ENCODE results near the gene HACE1.

HACE1 gene

DNA sequence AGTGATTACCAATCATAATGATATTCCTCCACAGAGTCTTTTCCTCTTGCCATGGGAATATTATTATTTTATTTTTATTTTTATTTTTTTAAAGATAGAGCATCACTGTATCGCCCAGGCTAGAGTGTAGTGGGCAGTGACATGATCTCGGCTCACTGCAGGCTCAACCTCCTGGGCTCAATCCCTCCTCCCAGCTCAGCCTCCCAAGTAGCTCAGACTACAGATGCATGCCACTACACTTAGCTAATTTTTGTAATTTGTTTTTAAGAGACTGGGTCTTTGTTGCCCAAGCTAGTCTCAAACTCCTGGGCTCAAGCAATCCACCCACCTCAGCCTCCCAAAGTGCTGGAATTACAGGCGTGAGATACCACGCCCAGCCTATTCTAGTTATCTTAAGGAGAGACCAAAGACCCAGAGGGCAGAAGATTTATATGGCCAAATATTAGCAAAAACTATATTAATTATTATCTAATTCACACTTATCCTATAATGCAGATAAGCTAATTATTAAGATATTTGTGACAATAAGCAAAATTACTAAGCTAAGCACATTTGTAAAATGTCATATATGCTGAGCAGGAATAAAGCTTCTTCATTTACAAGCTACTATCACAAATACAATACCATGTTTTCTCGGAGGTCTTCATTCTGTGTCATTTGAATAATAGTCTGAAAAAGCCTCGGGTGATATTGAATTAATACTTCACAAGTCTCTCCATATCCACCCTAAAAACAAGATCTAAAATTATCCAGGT lies 63.5 kb downstream of the HACE1 start:
- DNase-seq (no peak), ATAC-seq (ENCODE audit: insufficient read depth, low read depth) (no peak)
- H3K4me1 ChIP-seq (ENCODE audit: insufficient read depth, low read length), result no peaks in the 10 kb centered on the region
- H3K9me3 ChIP-seq (ENCODE audit: insufficient read depth, low read length, severe bottlenecking), result no peaks in the 10 kb centered on the region
- H3K79me2 ChIP-seq (ENCODE audit: insufficient read depth, low read length), result peaks cover 22% of the 10 kb centered on the region
- no peak overlapping the region for H2AFZ ChIP-seq (ENCODE audit: low read depth, low read length)
- peaks cover 53% of the 10 kb centered on the region for H3K36me3 ChIP-seq (ENCODE audit: insufficient read depth, low read length)
- H3K4me3 ChIP-seq (ENCODE audit: low read depth in 1 of 2, low read length in 2 of 2), result no peak overlapping the region
- H3K27ac ChIP-seq (ENCODE audit: low read length), result no peak overlapping the region
- TF ChIP-seq EZH2 (IDR thresholded peaks at IDR 0.05; ENCODE audit: borderline replicate concordance, low read depth, low read length, severe bottlenecking), result no peak
- TF ChIP-seq, protein P1, sequence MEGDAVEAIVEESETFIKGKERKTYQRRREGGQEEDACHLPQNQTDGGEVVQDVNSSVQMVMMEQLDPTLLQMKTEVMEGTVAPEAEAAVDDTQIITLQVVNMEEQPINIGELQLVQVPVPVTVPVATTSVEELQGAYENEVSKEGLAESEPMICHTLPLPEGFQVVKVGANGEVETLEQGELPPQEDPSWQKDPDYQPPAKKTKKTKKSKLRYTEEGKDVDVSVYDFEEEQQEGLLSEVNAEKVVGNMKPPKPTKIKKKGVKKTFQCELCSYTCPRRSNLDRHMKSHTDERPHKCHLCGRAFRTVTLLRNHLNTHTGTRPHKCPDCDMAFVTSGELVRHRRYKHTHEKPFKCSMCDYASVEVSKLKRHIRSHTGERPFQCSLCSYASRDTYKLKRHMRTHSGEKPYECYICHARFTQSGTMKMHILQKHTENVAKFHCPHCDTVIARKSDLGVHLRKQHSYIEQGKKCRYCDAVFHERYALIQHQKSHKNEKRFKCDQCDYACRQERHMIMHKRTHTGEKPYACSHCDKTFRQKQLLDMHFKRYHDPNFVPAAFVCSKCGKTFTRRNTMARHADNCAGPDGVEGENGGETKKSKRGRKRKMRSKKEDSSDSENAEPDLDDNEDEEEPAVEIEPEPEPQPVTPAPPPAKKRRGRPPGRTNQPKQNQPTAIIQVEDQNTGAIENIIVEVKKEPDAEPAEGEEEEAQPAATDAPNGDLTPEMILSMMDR (IDR thresholded peaks at IDR 0.05; ENCODE audit: borderline replicate concordance, extremely low read depth, low read length, poor library complexity, severe bottlenecking), result no peak
- H3K27me3 ChIP-seq (ENCODE audit: insufficient read depth, low read length, poor library complexity), result no peaks in the 10 kb centered on the region
- no peak overlapping the region for H3K4me2 ChIP-seq (ENCODE audit: insufficient read depth, low read length)
- no peaks in the 10 kb centered on the region for H4K20me1 ChIP-seq (ENCODE audit: insufficient read depth, low read length)
- H3K9ac ChIP-seq (ENCODE audit: low read depth, low read length), result no peak overlapping the region

DNA sequence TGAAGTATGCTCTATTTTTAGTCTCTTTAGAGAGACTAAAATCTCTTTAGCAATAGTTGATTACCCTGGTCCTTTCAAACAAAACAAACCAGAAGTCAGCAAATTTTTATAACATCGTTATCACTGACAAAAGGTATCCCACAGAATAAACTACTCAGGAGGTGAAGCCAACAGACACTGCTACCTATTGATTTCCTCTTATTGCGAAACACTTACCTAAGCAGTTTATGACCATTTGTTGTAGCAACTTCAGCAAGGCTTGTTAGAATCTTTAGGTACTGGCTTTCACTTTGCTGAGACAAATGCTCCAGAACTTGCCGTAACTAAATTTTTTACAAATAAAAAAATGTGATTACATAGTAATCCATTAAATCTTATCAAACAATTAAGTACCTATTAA lies 64.4 kb downstream of the HACE1 start:
- Histone ChIP-seq H3K4me1 (ENCODE audit: insufficient read depth, low read length) (peaks cover 2% of the 10 kb centered on the region), H4K20me1 (ENCODE audit: insufficient read depth, low read length) (no peaks in the 10 kb centered on the region), H3K4me3 (ENCODE audit: low read depth in 1 of 2, low read length in 2 of 2) (no peak overlapping the region), H3K9me3 (ENCODE audit: insufficient read depth, low read length, severe bottlenecking) (no peaks in the 10 kb centered on the region), H3K27ac (ENCODE audit: low read length) (no peak overlapping the region), H2AFZ (ENCODE audit: low read depth, low read length) (no peak overlapping the region), H3K4me2 (ENCODE audit: insufficient read depth, low read length) (no peak overlapping the region), H3K79me2 (ENCODE audit: insufficient read depth, low read length) (peaks cover 20% of the 10 kb centered on the region), H3K27me3 (ENCODE audit: insufficient read depth, low read length, poor library complexity) (no peaks in the 10 kb centered on the region), H3K36me3 (ENCODE audit: insufficient read depth, low read length) (peaks cover 60% of the 10 kb centered on the region), H3K9ac (ENCODE audit: low read depth, low read length) (no peak overlapping the region)
- TF ChIP-seq, protein P1 (IDR thresholded peaks at IDR 0.05; ENCODE audit: borderline replicate concordance, extremely low read depth, low read length, poor library complexity, severe bottlenecking), result no peak
- no peak for TF ChIP-seq EZH2 (IDR thresholded peaks at IDR 0.05; ENCODE audit: borderline replicate concordance, low read depth, low read length, severe bottlenecking)
- ATAC-seq (ENCODE audit: insufficient read depth, low read depth) (no peak), DNase-seq (no peak)

- H3K4me2 ChIP-seq (ENCODE audit: insufficient read depth, low read length), result peak overlapping the region; percentile 33; the same call in 1 of the 2 replicates
- H2AFZ ChIP-seq (ENCODE audit: low read depth, low read length), result no peak overlapping the region; the same call in 1 of the 2 replicates
- peaks cover 61% of the 10 kb centered on the region for H3K36me3 ChIP-seq (ENCODE audit: insufficient read depth, low read length)
- H3K27me3 ChIP-seq (ENCODE audit: insufficient read depth, low read length, poor library complexity), result no peaks in the 10 kb centered on the region
- DNase-seq (no peak), ATAC-seq (ENCODE audit: insufficient read depth, low read depth) (peak; percentile 85)
- peak overlapping the region; percentile 71 for H3K27ac ChIP-seq (ENCODE audit: low read length)
- no peak overlapping the region for H3K9ac ChIP-seq (ENCODE audit: low read depth, low read length)
- no peak overlapping the region for H3K4me3 ChIP-seq (ENCODE audit: low read depth in 1 of 2, low read length in 2 of 2)
- H4K20me1 ChIP-seq (ENCODE audit: insufficient read depth, low read length), result no peaks in the 10 kb centered on the region
- peaks cover 23% of the 10 kb centered on the region for H3K4me1 ChIP-seq (ENCODE audit: insufficient read depth, low read length)
- TF ChIP-seq, protein P1 (IDR thresholded peaks at IDR 0.05; ENCODE audit: borderline replicate concordance, extremely low read depth, low read length, poor library complexity, severe bottlenecking), result peak; percentile 79
- no peak for TF ChIP-seq EZH2 (IDR thresholded peaks at IDR 0.05; ENCODE audit: borderline replicate concordance, low read depth, low read length, severe bottlenecking)
- H3K9me3 ChIP-seq (ENCODE audit: insufficient read depth, low read length, severe bottlenecking), result no peaks in the 10 kb centered on the region
- 0 out of 2 replicates have a peak, but pooled peaks cover 3% of the 10 kb centered on the region for H3K79me2 ChIP-seq (ENCODE audit: insufficient read depth, low read length)
Observed at GRCh38 chr6:104789770-104790190, 69.9 kb downstream of the HACE1 start.
